GM18507 (cell line): Measurements from ENCODE around the gene CC2D2A.
A peak's percentile ranks its signal among the peaks of the same experiment; 100 is the strongest.

Experiments used
- DNase-seq: peaks from one replicate; pipeline ENCODE4 v3.0.0; 2011; ENCODE audit warnings: low read depth; ENCODE audit not compliant: insufficient read length; ENCODE audit errors: extremely low spot score
- FAIRE-seq: peaks from 2 replicates; lab custom pipeline; 2011; peaks lifted over from hg19 to GRCh38; lab: Jason Lieb, UNC

CC2D2A gene

DNA sequence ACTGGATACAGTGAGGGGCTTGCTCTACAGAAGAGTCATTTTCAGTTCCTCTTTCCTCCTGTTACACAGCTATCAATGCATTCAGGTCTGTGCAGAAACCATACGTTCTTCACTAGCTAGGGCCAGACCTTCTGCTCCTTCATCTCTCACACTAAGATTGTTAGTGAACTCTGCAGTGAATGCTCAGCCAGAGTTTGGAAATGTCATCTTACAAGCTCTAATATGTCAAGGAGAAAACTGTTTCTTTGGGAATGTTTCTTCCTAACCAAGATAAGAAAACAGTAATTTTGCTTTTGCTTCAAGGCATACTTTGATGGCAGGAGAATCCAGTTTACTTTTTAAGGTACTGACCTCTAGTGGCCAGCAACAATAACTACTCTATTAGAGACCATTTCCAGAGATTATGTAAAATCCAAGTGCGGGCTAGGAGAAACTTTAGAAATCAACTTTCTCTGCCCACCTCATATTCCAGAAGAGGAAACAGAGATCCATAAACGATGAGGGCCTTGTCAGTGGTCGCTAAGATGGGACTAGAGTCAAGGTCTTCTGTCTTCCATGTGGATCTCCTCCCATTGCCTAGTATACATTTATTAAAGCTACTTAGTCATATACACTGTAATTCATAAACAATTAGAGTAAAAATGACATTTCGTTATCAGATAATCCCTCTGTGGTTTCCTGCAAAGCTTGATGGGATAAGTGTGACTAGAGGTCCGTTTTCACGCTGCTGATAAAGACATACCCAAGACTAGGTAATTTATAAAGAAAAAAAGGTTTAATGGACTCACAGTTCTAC lies 12.1 kb upstream of the CC2D2A start:
- peak; percentile 81 for FAIRE-seq
- DNase-seq = no peak

DNA sequence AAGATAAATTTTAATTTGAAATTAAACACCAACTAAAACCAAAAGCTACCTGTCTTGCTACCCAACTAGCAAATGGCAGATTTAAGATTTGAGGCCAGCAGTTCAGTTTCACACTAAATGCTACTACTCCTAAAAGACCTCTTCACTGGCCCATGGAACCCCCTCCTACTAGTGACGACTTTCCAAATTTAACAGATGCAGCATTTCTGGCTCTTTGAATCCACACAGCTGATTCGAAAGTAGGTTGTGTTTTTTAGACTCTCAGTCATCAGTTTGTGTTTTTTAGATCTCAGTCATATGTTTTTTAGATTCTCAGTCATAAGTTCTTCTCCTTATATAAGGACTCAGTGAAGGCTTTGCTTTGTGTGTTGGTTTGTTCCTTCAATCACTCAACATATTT lies 11.1 kb upstream of the CC2D2A start:
- DNase-seq = no peak
- no peak for FAIRE-seq

DNA sequence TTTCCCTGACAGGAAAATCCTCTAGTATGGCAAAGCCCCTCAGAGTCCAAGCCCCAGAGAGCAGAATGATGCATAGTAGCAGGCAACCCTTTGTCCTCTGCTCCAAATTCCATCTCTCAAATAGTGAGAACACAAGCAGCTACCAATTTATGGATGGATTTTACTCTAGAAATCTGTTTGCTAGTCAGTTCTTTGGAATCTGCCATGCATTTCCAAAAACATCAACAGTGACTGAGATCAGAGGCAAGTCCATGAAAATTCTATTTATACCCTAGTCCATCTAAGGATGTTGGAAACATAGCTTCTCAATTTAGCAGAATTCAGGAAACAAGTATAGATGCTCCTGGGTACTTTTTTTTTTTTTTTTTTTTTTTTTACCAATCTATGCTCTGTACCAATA lies 10.0 kb upstream of the CC2D2A start:
- no peak for FAIRE-seq
- DNase-seq = no peak

DNA sequence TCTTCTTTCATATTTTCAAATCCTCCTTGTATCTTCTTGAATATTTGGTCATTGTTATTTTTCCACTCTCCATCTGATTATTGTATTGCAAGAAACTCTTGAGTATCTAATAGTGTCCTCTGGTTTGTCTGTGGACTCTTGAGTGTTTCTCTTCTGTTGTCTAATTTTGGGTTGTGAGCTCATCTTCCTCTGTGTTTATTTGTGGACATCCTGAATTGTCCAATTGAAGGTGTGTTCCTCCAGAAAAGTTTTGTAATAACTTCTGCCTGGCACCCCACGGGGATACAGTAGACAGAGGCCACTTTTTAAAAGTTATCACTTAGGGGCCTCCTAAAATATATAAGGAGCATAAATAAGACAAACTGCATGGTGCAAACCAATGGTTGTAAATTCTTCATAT lies 3.1 kb upstream of the CC2D2A start:
- no peak for FAIRE-seq

DNA sequence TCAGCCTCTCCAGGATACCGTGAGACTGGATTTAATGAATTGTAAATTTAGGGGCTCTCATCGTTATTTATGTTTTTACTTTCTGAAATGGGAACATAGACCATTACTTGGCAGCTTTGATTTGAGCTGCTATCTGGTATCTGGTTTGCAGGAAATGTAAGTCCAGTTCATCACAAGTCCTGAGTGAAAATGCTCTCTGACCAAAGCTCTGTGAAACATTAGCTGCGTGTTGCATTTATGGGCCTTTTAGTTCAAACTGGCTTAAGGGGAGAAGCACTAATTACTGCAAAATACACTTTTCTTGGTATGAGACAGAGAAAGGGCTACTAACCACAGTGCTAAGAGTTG lies 420 bp downstream of the CC2D2A start:
- no peak for DNase-seq
- FAIRE-seq = no peak

More for the DNA sequence above, 3.1 kb upstream of the CC2D2A start:
- DNase-seq = no peak

DNA sequence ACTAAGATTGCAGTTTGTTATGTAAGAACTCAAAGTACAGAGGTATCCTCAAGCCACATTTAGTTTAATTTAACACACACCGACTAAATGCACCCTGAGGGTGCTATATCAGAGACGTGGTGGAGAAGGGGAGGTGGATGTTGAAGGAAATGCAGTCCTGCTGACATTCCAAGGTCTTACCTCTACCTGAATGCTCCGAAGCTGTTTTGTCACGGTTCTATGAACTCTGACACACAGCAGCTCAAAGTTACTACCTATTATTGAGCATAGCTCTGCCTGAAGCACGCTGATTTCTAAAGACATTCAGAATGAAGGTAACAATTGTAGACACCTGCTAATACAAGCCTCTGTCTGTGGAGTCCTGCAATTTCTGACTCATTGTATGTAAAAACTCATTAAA lies 6.7 kb downstream of the CC2D2A start:
- FAIRE-seq (no peak), DNase-seq (no peak)

DNA sequence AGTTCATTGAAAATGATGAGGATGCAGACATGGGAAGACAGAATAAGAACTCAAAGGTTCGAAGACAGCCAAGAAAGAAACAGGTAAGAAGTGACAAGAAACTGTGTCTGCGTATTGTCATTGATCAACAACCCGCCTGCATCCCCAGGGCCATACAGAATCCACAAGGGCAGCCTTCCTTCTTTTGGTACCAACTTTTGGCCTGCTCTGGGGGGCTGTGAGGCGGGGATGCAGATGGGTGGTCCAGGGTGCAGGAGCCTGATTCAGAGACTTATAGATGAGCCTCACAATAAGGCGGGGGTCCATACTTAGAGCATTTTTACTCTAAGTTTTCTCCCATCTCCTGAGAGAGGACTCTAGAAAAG lies 9.0 kb downstream of the CC2D2A start:
- DNase-seq = no peak
- FAIRE-seq = no peak

DNA sequence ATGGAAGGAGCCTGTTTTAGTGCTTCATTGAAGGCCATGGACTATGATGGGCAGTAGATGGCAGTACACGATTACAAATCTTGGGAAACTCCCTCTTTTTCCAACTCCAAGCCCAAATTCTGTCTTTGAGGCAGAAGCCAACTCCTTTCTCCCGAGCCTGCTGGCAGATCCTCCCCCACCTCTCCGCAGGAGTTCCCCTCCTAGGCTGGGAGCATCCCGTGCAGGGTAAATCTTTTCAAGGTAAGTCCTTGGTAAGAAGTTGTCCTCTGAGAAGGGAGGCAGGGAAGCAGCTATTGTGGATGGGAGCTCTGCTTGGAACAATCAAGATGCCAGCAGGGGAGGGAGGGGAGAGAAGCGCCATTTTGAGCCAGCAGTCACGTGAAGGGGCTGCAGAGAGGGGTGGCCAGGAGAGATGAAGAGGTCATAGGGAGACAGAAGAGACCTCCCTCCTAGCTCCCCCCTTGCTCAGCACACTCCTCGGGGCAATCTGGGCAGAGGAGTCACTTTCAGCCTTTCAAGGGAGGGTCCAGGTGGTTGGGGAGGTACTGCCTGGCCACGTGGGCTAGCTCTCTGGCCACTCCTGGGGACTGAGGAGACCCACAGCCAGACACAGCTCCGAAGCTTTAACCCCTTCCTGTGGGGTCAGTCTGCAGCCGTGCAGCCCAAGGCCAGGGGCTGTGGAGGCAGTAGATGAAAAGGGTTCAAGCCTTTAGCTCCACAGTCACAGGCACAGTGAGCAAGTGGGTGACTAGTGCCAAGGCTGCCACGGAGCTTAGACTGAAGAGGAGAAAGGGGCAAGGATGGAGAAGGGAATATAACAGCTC lies 9.6 kb downstream of the CC2D2A start:
- no peak for DNase-seq
- peak; percentile 66 for FAIRE-seq

DNA sequence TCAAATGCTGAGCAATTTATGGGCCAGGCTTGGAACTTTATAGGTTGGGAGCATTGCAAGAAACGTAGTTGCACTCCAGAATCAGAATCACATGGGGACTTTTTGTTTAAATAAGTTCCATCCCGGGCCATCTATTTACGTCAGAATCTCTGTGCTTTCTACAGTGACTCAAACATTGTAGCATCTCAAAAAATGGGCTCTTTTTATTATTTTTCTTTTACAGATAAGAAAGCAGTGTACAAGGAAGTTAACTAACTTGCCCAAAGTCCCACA lies 10.2 kb downstream of the CC2D2A start:
- FAIRE-seq (no peak), DNase-seq (no peak)

DNA sequence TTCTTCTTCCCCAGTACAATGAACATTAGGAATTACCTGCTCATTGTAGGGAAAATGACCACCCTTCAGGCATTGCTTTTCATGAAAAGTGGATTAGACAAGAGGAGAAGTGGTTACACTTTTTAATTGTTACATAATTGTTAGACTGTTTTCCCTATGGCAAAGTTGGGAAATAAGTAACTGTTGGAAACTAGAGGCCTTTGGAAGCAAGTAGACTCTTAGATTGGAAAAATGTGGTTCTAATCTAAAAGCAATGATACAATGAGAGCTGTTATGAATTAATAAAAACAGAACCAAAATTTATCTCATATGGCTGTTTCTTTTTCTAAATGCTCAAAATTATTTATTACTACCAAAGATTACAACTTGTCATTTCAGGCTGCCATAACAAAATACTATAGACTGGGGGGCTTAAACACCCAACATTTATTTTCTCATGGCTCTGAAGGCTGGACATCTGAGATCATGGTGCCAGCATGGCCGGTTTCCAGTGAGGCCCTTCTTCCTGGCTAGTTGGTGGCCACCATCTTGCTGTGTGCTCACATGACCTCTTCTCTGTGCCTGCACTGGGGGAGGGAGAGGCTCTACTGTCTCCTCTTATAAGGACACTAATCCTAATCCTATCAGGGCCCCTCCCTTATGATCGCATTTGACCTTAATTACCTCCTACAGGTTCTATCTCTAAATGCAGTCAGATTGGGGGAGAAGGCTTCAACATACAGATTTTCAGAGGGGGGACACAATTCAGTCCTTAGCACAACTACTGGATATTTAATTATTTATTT lies 12.5 kb downstream of the CC2D2A start:
- FAIRE-seq = no peak
- DNase-seq = no peak

DNA sequence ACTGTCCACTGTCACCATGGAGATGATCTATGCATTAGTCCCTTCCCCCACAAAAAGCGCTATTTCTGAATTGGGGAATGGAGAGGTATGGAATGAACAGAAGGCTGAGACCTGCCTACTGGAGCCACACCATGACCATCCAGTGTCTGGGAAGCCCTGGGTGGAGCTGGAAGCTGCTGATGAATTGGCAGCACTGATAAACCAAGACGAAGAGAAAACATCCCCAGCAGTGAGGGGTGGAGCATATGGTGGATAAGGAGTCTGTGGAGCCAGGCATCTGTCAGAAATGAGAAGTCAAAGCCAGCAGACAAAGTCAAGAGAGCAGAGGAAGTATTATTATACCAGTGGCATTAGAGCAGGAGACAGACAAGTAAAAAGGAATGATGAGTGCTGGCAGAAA lies 13.2 kb downstream of the CC2D2A start:
- no peak for DNase-seq
- no peak for FAIRE-seq

DNA sequence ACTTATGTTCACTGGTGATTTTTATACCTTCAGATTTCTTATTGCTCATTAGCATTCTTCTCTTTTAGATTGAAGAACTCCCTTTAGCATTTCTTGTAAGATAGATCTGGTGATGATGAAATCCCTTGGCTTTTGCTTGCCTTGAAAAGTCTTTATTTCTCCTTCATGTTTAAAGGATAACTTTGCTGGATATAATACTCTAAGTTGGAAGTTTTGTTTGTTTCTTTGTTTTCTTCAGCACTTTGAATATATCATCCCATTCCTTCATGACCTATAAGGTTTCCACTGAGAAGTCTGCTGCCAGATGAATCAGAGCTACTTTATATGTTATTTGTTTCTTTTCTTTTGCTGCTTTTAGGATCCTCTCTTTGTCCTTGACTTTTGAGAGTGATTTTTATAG lies 18.5 kb downstream of the CC2D2A start:
- DNase-seq (no peak), FAIRE-seq (no peak)

DNA sequence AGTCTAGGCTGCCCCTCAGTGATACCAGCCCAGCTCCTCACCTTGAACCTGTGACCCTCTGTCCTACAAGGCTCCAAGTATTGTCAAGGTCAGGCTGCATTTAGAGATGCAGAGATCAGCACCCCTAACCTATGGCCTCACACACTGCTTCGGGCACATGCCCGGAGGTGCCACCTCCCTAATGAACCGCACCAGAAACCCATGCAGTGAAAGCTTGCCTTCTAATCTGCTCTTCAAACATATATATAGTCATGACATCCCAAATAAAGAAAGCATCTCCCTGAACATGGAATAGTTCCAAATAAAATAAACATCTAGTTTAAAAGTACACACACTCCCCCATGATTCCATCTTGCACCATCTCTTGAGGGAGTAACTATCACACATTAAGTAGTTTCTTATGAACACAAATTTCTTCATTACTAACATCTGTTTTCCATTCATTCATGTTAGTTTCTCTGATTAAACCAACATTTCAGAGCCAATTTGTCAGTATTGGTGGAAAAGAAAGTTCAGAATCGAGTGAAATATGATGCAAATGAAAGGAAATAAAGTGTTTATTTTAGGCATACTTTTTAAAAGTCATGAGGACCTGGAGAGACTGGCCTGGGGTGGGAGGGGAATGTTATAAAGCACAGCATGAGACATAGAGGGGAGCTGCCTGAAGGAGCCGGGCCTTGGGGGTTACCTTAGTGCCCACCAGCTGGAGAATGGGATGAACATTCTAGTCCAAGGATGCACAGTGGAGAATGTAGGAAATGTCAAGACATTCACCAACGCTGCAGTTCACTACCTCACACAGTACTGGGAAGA lies 19.2 kb downstream of the CC2D2A start:
- FAIRE-seq (no peak), DNase-seq (no peak)

DNA sequence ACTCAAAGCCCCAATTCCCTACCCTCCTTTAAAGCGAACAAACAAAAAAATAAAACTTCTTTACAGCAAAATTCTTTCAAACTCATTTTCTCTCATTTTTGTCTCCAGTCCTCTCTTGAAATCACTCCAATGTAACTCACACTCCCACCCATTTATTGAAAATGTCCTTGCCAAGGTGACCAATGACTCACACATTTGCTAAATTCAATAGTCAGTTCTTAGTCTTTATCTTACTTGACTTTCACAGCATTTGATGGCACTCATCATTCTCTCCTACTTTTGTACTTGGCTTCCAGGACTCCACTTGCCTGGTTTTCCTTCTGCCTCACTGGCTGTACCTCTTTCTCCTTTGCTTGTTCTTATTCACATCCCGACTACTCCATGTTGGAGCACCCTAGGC lies 19.9 kb downstream of the CC2D2A start:
- FAIRE-seq = no peak
- DNase-seq = no peak

DNA sequence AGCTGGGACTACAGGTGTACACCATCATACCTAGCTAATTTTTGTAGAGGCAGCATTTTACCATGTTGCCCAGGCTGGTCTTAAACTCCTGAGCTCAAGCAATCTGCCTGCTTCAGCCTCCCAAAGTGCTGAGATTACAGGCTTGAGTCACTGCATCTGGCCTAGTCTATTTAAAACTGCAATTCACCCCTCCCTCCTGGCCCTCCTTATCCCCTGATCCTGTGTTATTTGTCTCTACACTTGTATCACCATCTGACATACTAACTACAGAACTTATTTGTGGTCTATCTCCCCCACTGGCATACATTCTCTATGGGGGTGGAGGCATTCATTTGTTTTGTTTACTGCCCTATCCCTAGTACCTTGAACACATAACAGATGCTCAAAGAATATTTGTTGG lies 23.7 kb downstream of the CC2D2A start:
- FAIRE-seq = no peak
- DNase-seq = no peak

DNA sequence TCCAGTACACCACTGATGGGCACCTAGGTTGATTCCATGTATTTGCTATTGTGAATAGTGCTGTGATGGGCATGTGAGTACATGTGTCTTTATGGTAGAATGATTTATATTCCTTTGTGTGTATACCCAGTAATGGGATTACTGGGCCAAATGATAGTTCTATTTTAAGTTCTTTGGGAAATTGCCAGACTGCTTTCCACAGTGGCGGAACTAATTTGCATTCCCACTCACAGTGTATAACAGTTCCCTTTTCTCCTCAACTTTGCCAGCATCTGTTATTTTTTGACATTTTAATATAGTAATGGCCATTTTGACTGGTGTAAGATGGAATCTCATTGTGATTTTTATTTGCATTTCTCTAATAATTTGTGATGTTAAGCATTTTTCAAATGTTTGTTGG lies 25.9 kb downstream of the CC2D2A start:
- FAIRE-seq (no peak), DNase-seq (no peak)

DNA sequence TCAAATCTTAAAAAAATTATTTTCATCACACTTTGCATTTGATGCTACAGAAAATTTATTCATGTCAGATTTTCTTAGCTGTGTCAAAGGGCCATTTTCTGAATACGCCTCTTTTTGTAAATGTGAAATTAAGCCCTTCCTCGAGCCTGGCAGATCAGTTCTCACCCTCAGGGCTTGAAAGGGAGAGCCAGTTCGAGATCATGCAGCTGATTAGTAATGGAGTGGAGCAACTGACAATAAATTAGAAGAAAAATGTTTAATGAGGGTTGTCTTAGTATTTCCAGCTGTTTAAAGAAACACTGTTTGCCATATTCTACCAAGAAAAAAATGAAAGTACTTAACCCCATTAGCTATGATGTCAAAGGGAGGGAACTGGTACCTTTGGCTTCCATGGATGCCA lies 28.7 kb downstream of the CC2D2A start:
- DNase-seq (no peak), FAIRE-seq (no peak)

DNA sequence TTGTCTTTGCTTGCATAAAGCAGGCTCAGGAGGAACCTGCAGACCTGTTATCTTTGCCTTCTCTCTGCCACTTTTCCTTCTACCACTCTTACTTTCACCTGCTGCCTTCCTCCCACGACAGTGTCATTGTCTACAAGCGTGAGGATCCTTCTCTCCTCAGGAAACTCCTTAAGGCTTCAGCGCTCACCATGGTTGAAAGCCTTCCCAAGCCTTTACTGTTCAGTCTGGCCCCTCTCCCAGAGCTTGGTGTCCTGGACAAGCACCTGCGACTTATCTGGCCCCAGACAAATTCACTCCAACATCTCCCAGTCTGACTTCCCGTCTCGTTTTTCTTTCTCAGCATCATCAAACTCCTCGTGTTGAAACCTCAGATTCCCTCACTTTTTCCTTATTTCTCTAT lies 31.0 kb downstream of the CC2D2A start:
- FAIRE-seq = no peak
- DNase-seq = no peak

DNA sequence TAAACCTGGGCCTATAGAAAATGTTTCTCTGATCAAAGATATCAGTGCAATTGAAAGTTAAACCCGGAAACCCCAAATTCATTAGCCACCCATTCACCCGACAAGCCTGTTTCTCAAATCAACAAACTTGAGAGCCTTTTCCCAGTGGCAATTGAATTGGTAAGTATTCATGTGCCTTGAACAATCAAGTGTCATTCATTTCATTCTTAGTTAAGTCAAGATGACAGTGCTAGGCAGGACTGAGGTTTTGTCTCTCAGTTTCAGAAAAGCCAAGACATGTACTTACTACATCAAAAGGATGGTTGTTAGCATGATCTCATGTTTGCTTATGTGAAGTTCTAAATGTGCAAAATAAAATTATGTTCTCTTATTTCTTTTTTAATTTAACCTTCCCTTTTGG lies 32.3 kb downstream of the CC2D2A start:
- DNase-seq (no peak), FAIRE-seq (no peak)

DNA sequence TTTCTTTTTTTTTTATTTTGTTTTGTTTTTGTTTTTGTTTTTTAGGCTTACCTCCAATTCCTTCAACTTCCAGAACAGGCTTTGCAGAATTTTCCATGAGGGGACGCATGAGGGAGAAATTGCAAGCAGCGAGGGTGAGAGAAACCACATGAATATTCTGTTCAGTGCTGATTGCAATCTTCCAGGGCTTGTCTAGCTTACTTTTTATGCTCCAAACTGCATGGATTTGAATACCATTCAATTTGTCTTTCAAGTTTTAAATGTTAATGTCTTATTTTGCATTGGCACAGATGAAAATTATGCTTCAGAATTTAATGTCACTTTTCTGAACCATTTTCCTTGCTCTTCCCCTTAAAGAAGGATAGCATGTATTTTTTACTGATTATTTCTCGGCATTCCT lies 32.7 kb downstream of the CC2D2A start:
- DNase-seq (no peak), FAIRE-seq (no peak)
